ENCODE measurements around the gene SMTN.
A peak's percentile ranks its signal among the peaks of the same experiment; 100 is the strongest.
"Not testable (repeated sequence)": the region's sequence is repeated elsewhere in the genome, so short reads cannot be mapped to it uniquely, and the experiment has no call there.

The SMTN gene

GRCh38 chr22:31091106-31091975 lies 10.2 kb downstream of the SMTN start:
- no peak for DNase-seq

DNA sequence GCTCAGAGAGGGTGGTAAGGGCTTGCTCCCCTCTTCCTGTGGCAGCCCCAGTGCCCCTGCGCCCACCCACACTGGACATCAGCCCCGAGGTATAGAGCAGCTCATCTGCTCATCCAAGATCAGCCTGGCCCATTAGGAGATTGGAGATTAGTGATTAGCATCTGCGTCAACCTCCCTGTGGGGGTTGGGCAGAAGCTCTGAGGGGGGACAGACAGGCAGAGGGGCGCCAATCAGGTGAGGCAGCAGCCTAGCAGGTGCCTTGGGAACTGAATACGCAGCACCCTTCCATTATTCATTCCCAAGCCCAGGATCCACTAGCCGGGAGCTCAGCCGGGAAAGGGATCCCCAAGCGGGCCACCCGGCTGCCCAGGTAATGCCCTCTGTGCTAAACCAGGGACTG lies 11.0 kb downstream of the SMTN start:
- DNase-seq: no peak

- DNase-seq: peak in 1 of 2 experiments; percentile 17
Observed at GRCh38 chr22:31093086-31093850, 12.2 kb downstream of the SMTN start.

DNA sequence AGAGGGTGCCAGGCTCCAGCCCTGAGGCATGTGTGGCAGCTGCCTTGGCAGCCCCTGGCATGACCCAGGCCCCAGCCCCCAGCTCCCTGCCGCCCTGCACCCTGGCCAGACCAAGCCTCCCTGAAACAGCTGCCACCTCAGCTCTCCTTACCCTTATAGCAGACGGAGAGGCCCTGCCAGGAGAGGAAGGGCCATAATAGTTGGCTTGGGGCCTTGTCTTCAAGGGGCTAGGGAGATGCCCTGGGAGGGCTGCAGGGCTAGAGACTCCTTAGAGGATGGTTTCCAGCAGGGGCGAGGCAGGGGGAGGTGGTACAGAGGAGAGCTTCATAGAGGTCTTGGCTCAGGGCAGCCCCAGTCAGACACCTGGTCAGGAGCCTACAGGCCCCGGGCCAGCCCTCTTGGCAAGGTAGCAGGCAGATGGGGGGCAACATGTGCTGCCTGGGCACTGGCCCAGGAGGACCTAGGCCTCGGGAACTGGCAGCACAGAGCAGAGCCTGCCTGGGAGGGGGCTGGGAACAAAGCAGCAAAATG lies 13.0 kb downstream of the SMTN start:
- peak; percentile 44 to 75 for DNase-seq

- DNase-seq: no peak
Observed at GRCh38 chr22:31094741-31095140, 13.6 kb downstream of the SMTN start.

DNA sequence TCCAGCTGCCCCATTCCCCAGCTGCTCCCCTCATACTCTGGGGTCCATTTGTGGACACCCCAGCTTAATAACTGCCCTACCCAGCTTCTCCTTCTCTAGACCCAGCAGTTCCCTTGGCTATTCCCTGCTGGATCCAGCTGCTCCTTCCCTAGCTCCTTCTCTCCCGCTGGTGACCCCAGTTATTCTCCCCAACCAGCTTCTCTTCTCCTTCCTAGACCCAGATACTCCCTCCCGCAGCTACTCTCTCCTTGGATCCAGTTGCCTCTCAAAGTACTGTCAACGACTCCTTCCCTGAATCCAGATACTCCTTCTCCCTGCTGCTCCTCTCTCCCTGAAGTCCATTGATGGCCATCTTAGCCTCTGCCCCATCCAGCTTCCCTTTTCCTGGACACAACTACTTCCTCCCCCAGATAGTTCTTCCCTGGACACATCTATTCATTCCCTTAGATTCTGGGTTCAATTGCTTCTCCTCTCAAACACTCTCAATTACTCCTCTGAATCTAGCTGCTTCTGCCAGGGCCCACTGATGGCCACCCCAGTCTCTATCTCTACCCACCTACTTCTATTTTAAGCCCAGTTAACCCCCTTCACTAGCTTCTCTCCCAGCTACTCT lies 14.6 kb downstream of the SMTN start:
- no peak for DNase-seq

- no peak for DNase-seq
Observed at GRCh38 chr22:31096657-31097279, 15.7 kb downstream of the SMTN start.

GRCh38 chr22:31097539-31097938 lies 16.4 kb downstream of the SMTN start:
- DNase-seq: not testable (repeated sequence)

- DNase-seq: no peak
Observed at GRCh38 chr22:31097941-31098631, 17.0 kb downstream of the SMTN start.

- no peak for DNase-seq
Observed at GRCh38 chr22:31098632-31099110, 17.6 kb downstream of the SMTN start.

GRCh38 chr22:31099386-31099785 lies 18.3 kb downstream of the SMTN start:
- DNase-seq: no peak

DNA sequence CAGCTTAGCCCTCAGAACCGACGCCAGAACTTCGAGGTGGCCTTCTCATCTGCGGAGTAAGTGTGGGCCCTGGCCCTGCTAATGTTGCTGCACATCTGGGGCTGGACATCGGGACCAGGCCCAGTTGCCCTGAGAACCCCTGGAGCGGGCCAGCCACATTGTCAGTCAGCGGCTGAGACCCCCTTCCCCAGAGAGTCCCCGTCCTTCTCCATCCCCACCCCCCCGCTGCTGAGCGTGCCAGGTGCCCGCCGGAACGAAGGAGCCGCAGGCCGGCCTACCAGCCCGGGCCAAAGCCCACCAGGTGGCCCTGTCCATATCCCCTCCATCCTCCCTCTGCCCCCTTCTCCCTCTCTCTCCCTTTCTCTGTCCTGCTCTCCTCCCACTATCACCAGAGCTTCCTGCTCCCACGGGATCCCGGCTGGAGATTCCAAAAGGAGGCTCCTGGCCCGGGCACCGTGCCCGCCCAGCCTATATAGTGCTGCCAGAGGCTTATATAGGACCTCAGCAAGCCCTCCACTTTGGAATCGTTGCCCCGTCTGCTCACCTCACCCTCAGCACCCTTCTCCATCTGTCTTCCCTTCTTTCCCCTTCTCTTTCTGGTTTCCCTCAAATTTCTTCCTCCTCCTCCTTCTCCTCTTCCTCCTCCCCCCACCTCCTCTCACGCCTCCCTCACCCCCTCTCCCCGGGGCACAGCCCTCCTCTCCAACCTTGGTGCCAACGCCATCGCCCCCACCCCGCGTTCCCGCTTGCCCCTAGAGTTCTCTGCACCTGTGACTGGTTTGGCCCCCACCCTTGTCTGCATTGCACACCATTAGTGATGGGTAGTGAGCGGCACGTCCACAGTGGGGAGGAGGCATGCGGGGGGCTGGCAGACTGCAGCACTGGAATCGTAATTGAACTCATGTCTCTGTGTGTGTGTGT lies 19.0 kb downstream of the SMTN start:
- DNase-seq: no peak

- no peak for DNase-seq
Observed at GRCh38 chr22:31100762-31101525, 19.8 kb downstream of the SMTN start.

DNA sequence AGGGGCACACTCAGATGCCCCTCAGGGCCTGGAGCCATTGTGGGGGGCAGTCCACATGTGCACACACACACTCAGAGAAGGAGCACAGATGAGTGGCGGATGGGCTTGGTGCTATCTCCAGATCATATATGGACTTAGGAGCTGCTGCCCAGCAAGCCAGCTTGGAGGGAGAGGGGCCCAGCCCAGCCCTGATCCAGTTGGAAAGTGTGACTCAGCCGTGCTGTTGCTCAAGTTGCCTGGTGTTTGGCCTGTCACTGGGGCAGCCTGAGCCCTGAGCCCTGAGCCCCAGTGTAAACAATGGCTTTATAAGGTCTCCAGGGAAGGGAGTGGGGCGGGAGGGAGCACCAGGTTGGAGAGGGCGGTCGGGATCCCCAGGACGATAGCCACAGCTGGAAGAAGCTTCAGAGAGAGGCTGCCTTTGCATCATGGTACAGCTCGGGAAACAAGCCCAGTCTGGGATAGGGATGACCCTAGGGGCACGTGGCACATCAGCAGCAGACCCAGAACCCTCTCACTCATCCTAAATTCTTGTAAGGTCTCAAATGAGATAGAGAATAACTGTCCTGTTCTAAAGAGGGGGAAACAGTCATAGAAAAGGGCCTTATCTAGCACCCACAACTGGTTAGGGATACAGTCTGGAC lies 21.4 kb downstream of the SMTN start:
- no peak for DNase-seq

GRCh38 chr22:31103111-31103510 lies 22.0 kb downstream of the SMTN start:
- no peak for DNase-seq

DNA sequence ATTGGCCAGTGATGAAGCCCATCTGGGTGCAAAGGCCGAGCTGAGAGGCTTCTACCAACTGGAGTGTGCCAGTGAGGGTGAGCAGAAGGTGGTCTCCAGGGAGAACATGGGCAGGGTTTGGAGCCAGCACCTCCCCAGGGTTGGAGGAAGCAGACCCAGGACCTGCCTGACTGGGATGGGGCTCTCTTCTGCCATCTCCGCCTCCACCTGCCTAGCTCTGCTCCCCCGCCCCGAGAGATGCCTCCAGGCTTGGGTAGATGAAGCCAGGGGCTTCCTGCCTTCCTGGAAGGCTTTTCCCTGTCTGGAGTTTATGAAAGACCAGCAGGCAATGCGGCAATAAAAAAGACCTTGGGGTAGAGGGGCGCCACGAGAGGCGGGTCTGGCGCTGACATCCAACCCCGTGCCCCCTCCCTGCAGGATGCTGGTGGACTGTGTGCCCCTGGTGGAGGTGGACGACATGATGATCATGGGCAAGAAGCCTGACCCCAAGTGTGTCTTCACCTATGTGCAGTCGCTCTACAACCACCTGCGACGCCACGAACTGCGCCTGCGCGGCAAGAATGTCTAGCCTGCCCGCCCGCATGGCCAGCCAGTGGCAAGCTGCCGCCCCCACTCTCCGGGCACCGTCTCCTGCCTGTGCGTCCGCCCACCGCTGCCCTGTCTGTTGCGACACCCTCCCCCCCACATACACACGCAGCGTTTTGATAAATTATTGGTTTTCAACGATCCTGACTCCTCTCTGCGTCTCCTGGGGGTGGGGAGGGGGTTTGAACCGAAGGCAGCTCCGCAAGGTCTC lies 23.0 kb downstream of the SMTN start:
- no peak for DNase-seq

DNA sequence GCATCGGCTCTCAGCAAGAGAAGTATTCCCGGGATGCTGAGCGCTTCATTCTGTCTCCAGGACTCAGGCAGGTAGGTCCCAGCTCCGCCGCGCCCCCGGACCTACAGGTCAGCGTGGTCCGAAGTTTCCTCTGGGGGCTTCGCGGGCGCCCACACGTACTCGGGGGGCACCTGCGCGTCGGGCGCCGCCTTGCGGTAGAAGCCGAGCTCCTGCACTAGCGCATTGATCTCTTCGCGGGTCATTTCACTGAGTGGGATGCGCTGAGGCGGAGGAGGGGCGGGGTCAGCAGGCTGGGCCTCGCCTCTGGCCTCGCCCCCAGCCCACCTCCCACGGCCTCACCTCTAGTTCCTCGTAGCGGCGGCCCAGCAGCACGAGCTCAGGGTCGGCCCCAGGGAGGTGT lies 23.8 kb downstream of the SMTN start:
- no peak for DNase-seq

- no peak for DNase-seq
Observed at GRCh38 chr22:31105282-31105929, 24.3 kb downstream of the SMTN start.

Measured in cerebellar nuclear complex (tissue), 1 donor.